Common myeloid progenitor, CD34-positive (primary cell): ENCODE results near the gene KCNH5.
"Not testable (repeated sequence)": the region's sequence is repeated elsewhere in the genome, so short reads cannot be mapped to it uniquely, and the experiment has no call there.

Source experiments
- CTCF ChIA-PET: fragments of 350-600 bp; sonication (Branson Sonifier 250); formaldehyde crosslinking; loops from one replicate; lab custom pipeline; 2021; ENCODE audit warnings: antibody characterized with exemption; lab: Charles Lee
- POLR2A ChIA-PET: fragments of 350-600 bp; sonication (Branson Sonifier 250); formaldehyde crosslinking; loops from one replicate; lab custom pipeline; 2021; ENCODE audit warnings: antibody characterized with exemption; lab: Charles Lee
- DNase-seq, 3 donors: peaks; one replicate each; pipeline versions ENCODE4 v3.0.0 to v3.0.0-alpha.2; 2013
- H3K27ac ChIP-seq, 2 experiments: 1 replicate in 1 of 2; 2 replicates in 1 of 2; pipeline ENCODE4 v1.7.0; 2013; ENCODE audit warnings: inconsistent platforms in 2 of 2, low read length in 2 of 2, mild to moderate bottlenecking in 2 of 2, low read depth in 1 of 2, moderate library complexity in 1 of 2; ENCODE audit not compliant: severe bottlenecking in 2 of 2, insufficient read depth in 1 of 2, poor library complexity in 1 of 2
- H3K27me3 ChIP-seq, 5 experiments: replicated peaks in 2 of 5; 1 replicate in 3 of 5; 2 replicates in 2 of 5; pipeline versions ENCODE4 v1.6.1 to v1.7.0; 2013; ENCODE audit warnings: low read length in 4 of 5, mild to moderate bottlenecking in 2 of 5, moderate library complexity in 2 of 5, inconsistent platforms in 1 of 5; ENCODE audit not compliant: insufficient read depth in 5 of 5, control insufficient read depth in 4 of 5
- H3K36me3 ChIP-seq, 4 experiments: 1 replicate in 2 of 4; 2 replicates in 2 of 4; pipeline versions ENCODE4 v1.6.1 to v1.7.0; 2013; ENCODE audit warnings: low read length in 3 of 4, control low read depth in 1 of 4, mild to moderate bottlenecking in 1 of 4; ENCODE audit not compliant: control insufficient read depth in 4 of 4, insufficient read depth in 4 of 4
- H3K4me1 ChIP-seq, 4 experiments: 1 replicate in 3 of 4; 2 replicates in 1 of 4; pipeline versions ENCODE4 v1.6.1 to v1.7.1; 2013; ENCODE audit warnings: low read length in 3 of 4, mild to moderate bottlenecking in 3 of 4, control low read depth in 1 of 4, inconsistent platforms in 1 of 4, moderate library complexity in 1 of 4; ENCODE audit not compliant: control insufficient read depth in 4 of 4, insufficient read depth in 4 of 4; ENCODE audit errors: control extremely low read depth in 1 of 4
- H3K4me3 ChIP-seq, 7 experiments: 1 replicate in 4 of 7; 2 replicates in 3 of 7; pipeline versions ENCODE4 v1.5.1 to v1.7.0; 2013; ENCODE audit warnings: mild to moderate bottlenecking in 7 of 7, low read length in 6 of 7, moderate library complexity in 6 of 7, inconsistent platforms in 2 of 7, low read depth in 2 of 7, control low read depth in 1 of 7; ENCODE audit not compliant: insufficient read depth in 4 of 7, control insufficient read depth in 1 of 7; ENCODE audit errors: extremely low read depth in 1 of 7
- H3K9me3 ChIP-seq, 5 experiments: 1 replicate in 4 of 5; 2 replicates in 1 of 5; pipeline versions ENCODE4 v1.6.1 to v1.7.1; 2013; ENCODE audit warnings: low read length in 4 of 5, mild to moderate bottlenecking in 2 of 5, inconsistent platforms in 1 of 5, low read depth in 1 of 5, moderate library complexity in 1 of 5; ENCODE audit not compliant: control insufficient read depth in 4 of 5, insufficient read depth in 2 of 5; ENCODE audit errors: control extremely low read depth in 1 of 5
- WGBS: methylation state at CpG from one replicate; pipeline ENCODE4 v1.1.5; 2013; ENCODE audit not compliant: insufficient coverage; 5-methylcytosine and 5-hydroxymethylcytosine counted together

KCNH5 gene

DNA sequence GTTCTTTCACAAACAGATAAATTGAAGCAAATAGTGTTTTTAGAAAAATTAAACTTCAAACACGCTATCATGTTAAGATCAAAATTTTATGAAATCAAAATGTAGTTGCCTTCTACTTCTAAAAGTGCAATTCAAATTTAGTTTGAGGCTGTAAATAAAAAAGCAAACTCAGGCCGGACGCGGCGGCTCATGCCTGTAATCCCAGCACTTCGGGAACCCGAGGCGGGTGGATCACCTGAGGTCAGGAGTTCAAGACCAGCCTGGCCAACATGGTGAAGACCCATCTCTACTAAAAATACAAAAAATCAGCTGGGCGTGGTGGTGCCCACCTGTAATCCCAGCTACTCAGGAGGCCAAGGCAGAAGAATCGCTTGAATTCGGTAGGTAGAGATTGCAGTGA lies 298.4 kb downstream of the KCNH5 start:
- 98% methylated on average over 8 of the region's 11 CpGs for WGBS

DNA sequence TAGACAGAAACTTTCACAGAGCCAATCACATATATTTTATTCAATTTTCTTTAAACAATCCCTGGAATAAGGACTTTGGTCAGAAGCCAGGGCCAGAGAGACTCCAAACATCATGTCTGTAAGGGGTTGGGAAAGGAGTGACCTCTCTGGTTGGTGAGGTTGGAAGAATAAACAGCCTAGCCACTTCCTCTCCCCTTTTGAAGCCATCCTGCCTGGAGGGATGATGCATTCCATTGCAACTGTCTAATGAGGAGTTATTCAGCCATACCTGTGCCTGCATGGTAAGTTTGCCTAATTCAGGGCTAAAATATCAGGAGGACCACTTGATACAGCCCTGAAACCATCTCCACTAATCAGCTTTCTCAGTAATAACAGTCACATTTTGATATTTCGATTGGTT lies 299.8 kb downstream of the KCNH5 start:
- Histone ChIP-seq H3K9me3 (no peaks in the 10 kb centered on the region), H3K36me3 (no peaks in the 10 kb centered on the region), H3K27ac (no peak overlapping the region), H3K27me3 (no peaks in the 10 kb centered on the region), H3K4me3 (no peak overlapping the region), H3K4me1 (no peaks in the 10 kb centered on the region)
- POLR2A ChIA-PET = no interaction called here
- no peak for DNase-seq
- CTCF ChIA-PET = no interaction called here
- WGBS = no CpG with 5 or more reads among the region's 1 CpG

More for the DNA sequence above, 298.4 kb downstream of the KCNH5 start:
- H3K27me3 ChIP-seq, DNase-seq, CTCF ChIA-PET, H3K4me3 ChIP-seq, H3K36me3 ChIP-seq, POLR2A ChIA-PET, H3K9me3 ChIP-seq, H3K27ac ChIP-seq, H3K4me1 ChIP-seq: not testable (repeated sequence)

DNA sequence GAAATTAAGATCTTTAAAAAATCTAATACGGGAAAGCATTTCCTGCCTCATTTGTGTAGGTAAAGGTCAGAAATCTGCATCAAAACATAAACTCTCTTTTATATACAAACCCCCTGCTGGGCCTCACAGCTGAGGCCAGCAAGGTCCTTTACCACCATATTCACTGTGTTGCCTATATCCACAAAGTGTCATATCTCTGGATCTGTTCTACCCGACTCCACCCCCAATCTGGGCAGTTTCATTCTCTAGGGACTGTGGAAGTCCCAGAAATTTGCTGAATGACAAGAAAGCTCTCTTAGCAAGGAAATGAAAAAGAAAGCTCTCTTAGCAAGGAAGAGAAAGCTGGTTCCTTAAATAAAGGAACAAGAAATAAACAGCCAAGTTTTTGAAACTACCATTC lies 301.7 kb downstream of the KCNH5 start:
- no CpG with 5 or more reads among the region's 2 CpGs for WGBS
- Histone ChIP-seq H3K4me1 (no peaks in the 10 kb centered on the region), H3K36me3 (no peaks in the 10 kb centered on the region), H3K9me3 (no peaks in the 10 kb centered on the region), H3K27me3 (no peaks in the 10 kb centered on the region), H3K4me3 (no peak overlapping the region), H3K27ac (no peak overlapping the region)
- ChIA-PET CTCF (no interaction called here), POLR2A (no interaction called here)
- no peak for DNase-seq

GRCh38 chr14:62743118-62743517 lies 302.1 kb downstream of the KCNH5 start:
- ChIA-PET POLR2A (no interaction called here), CTCF (no interaction called here)
- Histone ChIP-seq H3K4me3 (no peak overlapping the region), H3K27me3 (no peaks in the 10 kb centered on the region), H3K27ac (no peak overlapping the region), H3K9me3 (no peaks in the 10 kb centered on the region), H3K36me3 (no peaks in the 10 kb centered on the region), H3K4me1 (no peaks in the 10 kb centered on the region)
- WGBS = 100% methylated on average over 2 of the region's 4 CpGs
- DNase-seq = no peak

DNA sequence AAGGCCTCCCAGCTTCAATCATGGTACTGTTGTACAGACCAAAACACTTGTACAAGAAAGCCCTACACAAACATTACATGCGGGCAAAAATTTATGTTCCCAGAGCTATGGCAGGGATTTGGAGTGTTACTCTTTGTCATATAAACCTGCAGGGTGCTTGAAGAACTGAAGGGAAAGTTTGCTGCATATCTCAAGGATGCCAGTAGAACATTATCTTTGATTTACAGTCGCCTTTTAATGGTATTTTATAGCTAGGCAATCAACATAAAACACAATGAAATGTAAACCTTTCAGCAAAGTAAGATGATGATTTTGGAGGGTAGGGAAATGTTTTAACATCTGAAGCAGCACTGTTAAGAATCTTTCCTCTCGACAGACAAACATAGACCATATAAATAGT lies 305.6 kb downstream of the KCNH5 start:
- no peaks in the 10 kb centered on the region for H3K27me3 ChIP-seq
- ChIA-PET CTCF (no interaction called here), POLR2A (no interaction called here)
- no peaks in the 10 kb centered on the region for H3K36me3 ChIP-seq
- 100% methylated on average over 1 of the region's 3 CpGs for WGBS
- no peaks in the 10 kb centered on the region for H3K9me3 ChIP-seq
- H3K27ac ChIP-seq = no peak overlapping the region
- no peaks in the 10 kb centered on the region for H3K4me1 ChIP-seq
- no peak for DNase-seq
- H3K4me3 ChIP-seq = no peak overlapping the region

GRCh38 chr14:62736048-62737043 lies 308.9 kb downstream of the KCNH5 start:
- DNase-seq = no peak
- 97% methylated on average over 7 of the region's 8 CpGs for WGBS

DNA sequence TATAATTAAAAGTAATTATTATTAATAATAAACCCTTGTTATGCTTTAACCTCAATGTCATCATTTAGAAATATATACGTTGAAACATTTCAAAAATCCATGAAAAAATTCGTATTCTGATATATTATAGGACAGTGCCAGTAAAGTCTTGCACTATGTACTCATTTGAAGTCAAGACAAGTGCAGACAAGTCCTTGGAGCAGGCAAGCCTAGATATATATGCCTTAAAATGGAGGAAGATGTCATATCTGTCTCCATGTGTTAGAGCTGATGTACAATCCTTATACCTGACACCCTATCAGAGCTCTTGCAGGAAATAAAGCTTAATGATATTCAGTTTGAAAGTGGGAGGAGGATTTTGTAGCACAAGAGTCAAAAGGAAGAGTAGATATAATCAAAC lies 310.4 kb downstream of the KCNH5 start:
- ChIA-PET POLR2A (no interaction called here), CTCF (no interaction called here)
- no peak for DNase-seq
- H3K27ac ChIP-seq = no peak overlapping the region
- no peaks in the 10 kb centered on the region for H3K36me3 ChIP-seq
- no peaks in the 10 kb centered on the region for H3K9me3 ChIP-seq
- no peaks in the 10 kb centered on the region for H3K27me3 ChIP-seq
- 100% methylated on average over 1 of the region's 2 CpGs for WGBS
- H3K4me1 ChIP-seq = no peaks in the 10 kb centered on the region
- no peak overlapping the region for H3K4me3 ChIP-seq

More at GRCh38 chr14:62736048-62737043, 308.9 kb downstream of the KCNH5 start:
- POLR2A ChIA-PET = no interaction called here
- CTCF ChIA-PET = no interaction called here
- Histone ChIP-seq H3K4me3 (no peak overlapping the region), H3K9me3 (no peaks in the 10 kb centered on the region), H3K4me1 (no peaks in the 10 kb centered on the region), H3K36me3 (no peaks in the 10 kb centered on the region), H3K27me3 (no peaks in the 10 kb centered on the region), H3K27ac (no peak overlapping the region)
